Stimulated activated CD8-positive, alpha-beta memory T cell treated with anti-CD3 and anti-CD28 coated beads, Interleukin-15, amount 100 ng/mL, for 1 hour (primary cell): ENCODE data around the gene TREML2.
"Not testable (repeated sequence)": the region's sequence is repeated elsewhere in the genome, so short reads cannot be mapped to it uniquely, and the experiment has no call there.

Experiments
- DNase-seq: peaks from one replicate; pipeline ENCODE4 v3.0.0-alpha.2; 2020; ENCODE audit warnings: low read depth

Gene TREML2

DNA sequence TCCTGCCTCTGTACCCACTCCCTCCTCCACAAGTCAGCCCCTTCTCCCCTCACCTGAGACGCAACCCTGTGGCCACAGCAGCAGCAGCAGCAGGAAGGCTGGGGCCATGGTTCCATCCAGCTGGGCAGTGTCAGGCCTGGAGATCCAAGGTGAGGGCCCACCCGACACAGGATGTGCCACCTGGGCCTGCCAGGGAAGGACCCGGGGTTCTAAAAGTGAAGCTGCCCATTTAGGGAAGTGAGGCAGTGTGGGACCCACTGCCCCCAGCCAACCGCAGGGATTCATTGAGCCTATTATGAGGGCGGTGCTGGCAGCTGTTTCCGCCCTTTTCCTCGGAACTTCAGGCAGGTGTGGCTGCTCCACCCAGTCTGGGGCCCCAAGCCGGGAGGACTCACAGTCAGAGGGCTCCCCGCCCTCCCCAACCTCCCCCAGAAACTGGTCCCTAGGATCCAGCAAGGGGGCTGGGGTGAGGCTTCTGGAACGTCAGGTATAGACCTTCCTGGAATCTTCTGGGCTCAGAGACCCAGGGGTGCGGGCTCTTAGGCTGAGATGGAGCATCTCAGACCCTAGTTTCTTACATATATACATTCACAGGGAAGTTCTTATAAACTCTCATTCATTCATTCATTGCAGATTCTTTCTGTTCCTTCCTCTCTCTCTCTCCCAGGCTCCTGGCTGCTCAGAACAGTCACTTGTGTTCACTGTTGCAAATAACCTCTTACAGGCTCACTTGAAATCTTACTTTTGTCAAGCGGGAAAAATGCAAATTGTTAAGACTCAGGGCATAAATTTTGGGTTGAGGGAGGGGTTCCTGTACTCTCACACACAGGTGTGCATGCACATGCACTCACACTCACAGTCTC, at the start of gene TREML2:
Gene TREML2, minus strand, starts transcription at position 249 of the 863 bp plus-strand sequence. Its CDS starts 141 bp downstream, at position 108.
- no peak for DNase-seq

GRCh38 chr6:41247882-41248705, 47.1 kb upstream of the TREML2 start:
- DNase-seq, result no peak

DNA sequence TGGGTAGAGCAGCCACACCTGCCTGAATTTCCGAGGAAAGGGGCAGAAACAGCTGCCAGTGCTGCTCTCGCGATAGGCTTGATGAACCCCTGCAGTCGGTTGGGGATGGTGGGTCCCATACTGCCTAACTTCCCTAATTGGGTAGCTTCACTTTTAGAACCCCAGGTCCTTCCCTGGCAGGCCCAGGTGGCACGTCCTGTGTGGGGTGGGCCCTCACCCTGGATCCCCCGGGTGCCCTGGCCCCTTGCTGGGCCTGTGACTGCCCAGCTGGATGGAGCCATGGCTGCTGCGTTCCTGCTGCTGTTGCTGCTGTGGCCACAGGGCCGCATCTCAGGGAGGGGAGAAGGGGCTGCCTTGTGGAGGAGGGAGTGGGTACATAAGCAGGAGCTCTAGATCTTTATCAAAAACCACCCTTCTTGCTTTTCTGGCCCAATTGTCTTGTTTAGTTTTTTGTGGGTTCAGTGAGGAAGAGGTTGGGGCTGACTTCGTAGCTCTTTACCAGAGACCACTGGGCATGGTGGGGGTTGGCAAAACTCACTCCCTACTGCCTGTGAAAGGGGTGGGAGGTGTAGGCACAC, 46.4 kb upstream of the TREML2 start:
- DNase-seq, result no peak

- DNase-seq, result not testable (repeated sequence)
Measured at GRCh38 chr6:41246529-41246928, 45.6 kb upstream of the TREML2 start.

DNA sequence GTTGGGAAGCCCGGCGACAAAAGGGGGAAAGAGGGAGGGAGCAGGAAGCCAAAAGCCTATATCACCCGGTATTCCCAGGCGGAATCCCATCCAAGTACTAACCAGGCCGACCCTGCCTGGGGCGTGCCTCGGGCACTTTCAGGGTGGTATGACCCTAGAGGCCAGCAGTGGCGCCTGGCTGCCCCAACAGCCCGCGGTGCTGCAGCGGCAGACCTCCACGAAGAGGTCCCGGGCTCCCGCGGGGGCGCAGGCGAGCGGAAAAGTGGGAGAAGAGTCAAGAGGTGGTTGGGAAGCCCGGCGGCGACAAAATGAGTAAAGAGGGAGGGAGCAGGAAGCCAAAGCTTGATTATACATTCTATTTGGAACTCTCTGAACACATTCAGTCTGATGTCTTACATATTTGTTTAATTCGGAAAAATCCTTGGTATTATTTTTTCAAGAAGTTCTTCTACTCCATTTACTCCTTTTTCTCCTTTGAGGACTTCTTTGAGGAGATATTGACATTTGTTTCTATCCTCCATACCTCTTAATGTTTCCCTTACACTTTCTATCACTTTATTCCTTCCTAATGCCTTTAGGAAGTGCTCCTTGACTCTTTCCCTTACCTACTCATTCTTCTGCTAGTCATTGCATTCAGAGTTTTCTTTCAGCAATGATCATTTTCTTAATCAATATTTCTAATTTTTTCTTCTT, 38.7 kb upstream of the TREML2 start:
- DNase-seq, result no peak

GRCh38 chr6:41237128-41237527, 36.2 kb upstream of the TREML2 start:
- DNase-seq, result no peak

- no peak for DNase-seq
Measured at GRCh38 chr6:41236276-41236675, 35.3 kb upstream of the TREML2 start.

DNA sequence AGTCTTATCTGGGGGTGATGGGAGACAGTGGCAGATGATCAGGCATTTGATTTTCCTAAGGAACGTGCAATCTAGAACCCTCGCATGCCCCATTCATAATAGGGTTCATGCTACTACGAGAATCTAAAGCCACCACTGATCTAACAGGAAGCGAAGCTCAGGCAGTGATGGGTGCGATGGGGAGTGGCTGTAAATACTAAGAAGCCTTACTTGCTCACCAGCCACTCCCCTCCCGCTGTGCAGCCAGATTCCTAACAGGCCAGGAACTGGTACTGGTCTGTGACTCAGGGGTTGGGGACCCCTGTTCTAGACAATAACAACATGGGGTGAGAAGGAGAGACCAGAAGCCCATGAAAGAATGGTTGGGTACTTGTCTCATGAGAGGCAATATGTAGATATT, 31.7 kb upstream of the TREML2 start:
- DNase-seq, result no peak

DNA sequence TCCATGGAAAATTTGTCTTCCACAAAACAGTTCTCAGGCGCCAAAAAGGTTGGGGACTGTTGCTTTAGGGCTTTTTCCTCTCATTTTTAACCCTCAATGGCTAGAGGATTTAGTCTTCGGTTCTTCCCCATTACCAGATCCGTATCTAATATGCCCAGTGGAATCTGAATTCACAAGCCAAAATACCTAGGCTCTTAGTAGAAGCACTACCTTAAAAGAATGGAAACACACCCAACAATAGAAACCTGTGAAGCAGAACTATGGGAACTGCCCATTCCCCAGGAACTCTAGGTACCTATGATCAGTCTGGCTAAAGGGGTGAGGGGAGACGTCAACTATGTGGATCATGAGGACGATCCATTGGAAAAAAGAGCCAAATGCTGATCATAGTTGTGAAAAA, 30.3 kb upstream of the TREML2 start:
- DNase-seq, result no peak

GRCh38 chr6:41229721-41230120, 28.8 kb upstream of the TREML2 start:
- no peak for DNase-seq

DNA sequence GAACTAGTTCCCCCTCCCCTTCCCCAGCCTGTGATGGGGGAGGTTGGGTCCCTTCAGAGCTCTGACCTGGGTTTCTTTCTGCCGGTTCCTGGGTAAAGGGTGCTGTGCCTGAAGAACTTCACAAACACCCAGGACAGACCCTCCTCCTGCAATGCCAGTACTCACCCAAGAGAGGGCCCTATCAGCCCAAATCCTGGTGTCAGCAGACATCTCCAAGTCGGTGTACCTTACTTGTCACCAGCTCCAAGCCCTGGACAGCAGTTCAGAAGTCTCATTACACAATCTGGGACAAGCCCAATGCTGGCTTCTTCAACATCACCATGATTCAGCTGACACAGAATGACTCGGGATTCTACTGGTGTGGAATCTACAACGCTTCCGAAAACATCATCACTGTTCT, 27.7 kb upstream of the TREML2 start:
- DNase-seq, result no peak

DNA sequence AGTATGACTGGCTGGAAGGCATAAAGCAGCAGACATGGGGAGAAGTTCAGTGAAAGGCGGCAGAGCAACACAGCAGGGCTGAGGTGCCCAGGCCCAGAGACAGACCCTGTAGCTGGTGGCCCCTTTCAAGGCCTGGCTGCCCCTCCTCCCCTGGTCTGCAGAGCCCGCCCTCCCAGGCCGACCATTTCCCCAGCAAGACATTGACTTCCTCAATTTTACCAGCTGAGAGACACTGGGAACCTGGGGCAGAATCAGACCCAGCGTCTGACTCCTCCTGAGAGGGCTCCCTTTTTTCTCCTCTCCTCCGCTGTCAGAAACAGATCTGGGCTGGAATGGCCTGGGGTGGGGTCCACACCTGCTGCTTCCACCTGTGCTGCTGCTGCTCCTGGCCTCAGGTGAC, 27.1 kb upstream of the TREML2 start, which contains the start of gene TREML4:
Gene TREML4, plus strand, starts transcription at position 254 of the 400 bp plus-strand sequence. Its CDS starts 79 bp downstream, at position 333.
- DNase-seq, result no peak

DNA sequence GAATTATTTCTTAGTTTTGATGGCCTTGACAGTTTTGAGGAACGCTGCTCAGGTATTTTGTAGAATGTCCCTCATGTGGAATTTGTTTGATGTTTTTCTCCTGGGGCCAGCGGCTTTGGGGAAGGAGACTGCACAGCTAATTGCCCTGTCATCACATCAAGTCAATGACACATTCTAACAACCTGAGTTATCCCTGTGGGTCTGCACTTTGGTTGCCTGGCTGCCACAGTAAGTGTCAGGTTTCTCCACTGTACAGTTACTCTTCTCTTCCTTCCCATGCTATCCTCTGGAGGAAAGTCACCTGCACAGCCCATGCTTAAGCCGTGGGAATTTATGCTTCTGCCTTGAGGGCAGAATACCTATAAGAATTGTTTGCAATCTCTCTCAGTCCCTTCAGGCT, 25.8 kb upstream of the TREML2 start:
- no peak for DNase-seq

DNA sequence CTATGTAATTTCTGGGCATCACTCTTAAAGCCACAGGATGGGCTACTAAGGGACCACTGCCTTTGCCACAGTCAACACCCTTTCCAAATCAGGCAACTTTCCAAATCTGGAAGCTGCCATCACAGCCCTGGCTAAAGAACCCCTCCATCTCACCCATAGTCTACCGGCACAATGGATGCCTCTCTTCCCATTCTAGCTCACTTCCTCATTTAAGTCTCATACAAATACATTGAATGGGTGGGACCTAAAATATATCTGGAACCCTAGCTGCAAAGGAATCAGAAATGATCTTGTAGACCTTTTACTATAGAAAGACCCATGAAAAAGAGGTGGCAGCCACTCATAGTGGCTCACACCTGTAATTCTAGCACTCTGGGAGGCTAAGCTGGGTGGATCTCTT, 23.9 kb upstream of the TREML2 start:
- no peak for DNase-seq

DNA sequence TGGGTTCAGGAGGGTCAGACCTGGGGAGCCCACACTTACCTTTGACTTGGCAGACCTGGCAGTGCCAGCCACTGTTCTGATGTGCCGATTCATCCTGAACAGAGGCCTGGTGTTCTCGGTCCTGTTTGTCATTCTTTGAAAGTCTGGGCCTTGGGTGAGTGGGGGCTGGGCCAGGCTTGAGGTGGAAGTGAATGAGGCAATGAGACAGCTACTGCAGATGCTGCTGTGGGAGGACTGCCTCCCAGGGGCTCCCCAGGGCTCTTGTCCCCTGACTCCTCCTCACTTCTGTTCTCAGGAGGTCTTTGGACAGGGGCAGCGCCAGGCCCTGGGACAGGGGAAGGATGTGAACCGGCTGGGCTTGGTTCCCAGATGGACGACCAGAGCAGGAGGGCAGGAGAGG, 21.6 kb upstream of the TREML2 start:
- no peak for DNase-seq

GRCh38 chr6:41222045-41222444, 21.1 kb upstream of the TREML2 start:
- no peak for DNase-seq

- no peak for DNase-seq
Measured at GRCh38 chr6:41216616-41217015, 15.7 kb upstream of the TREML2 start.

GRCh38 chr6:41215777-41216176, 14.8 kb upstream of the TREML2 start:
- DNase-seq, result no peak

GRCh38 chr6:41214559-41215238, 13.8 kb upstream of the TREML2 start:
- DNase-seq, result no peak

DNA sequence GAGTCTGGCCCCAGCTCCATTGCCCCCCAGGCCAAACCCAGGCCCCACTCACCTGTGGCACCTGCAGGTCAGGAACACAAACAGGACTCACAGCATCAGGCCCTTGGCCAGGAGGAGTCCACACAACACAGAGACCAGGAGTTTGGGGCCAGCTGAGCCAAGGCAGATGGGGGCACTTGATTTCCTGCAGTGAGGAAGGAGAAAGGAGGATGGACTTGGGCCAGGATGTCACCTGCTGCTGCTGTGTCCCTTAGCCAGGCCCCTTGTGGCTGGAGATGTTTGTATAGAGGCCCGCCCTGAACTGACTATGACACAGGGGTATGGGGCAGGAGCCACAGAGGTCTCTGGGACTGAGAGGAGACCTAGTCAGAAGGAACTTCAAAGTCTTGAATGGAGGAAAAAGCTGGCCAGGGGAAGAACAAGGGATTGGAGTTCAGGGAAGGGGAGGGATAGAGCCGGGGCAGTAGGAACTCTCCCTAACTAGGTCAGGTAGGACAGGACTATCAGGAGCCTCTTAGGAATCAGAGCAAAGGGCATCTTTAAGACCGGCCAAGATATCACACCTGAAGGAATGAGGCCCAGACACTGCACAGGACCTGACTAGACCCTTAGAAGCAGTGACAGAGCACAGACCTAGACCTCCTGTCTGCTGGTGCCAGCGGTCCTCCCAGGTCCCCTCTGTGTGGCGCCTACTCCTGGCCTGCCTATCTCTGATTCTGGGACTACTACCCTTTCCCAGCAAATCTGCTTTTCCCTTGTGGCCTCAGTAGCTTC, 8.8 kb upstream of the TREML2 start:
- no peak for DNase-seq
